Neural progenitor cell (in vitro differentiated cells): ENCODE measurements around the gene SLC35A5. TPM values are rescaled to one million over a fixed set of nuclear protein-coding genes. Genes with fewer than 3 reads are reported as not detected.

Experiments used
- DNase-seq: peaks from one replicate; pipeline ENCODE4 v3.0.0-alpha.2; 2016; ENCODE audit warnings: low spot score
- H2AFZ ChIP-seq: fragments of 200-600 bp; sonication (generic); replicated peaks from 2 replicates; pipeline ENCODE4 v1.6.1; 2016; ENCODE audit warnings: antibody characterized with exemption
- H3F3A ChIP-seq: fragments of 200-600 bp; sonication (generic); 2 replicates; pipeline ENCODE4 v1.6.1; 2016; ENCODE audit warnings: antibody characterized with exemption, low read depth
- H3K27ac ChIP-seq: fragments of 200-600 bp; sonication (generic); 2 replicates; pipeline ENCODE4 v1.5.1; 2016; ENCODE audit warnings: mild to moderate bottlenecking
- H3K27me3 ChIP-seq: fragments of 200-600 bp; sonication (generic); 2 replicates; pipeline ENCODE4 v1.6.1; 2016; ENCODE audit warnings: mild to moderate bottlenecking, moderate library complexity
- H3K36me3 ChIP-seq: fragments of 200-600 bp; sonication (generic); 2 replicates; pipeline ENCODE4 v1.5.1; 2016
- H3K4me1 ChIP-seq: fragments of 200-600 bp; sonication (generic); 2 replicates; pipeline ENCODE4 v1.6.1; 2016; ENCODE audit warnings: mixed run types
- H3K4me2 ChIP-seq: fragments of 200-600 bp; sonication (generic); 2 replicates; pipeline ENCODE4 v1.6.1; 2016
- H3K4me3 ChIP-seq: fragments of 200-600 bp; sonication (generic); 2 replicates; pipeline ENCODE4 v1.5.1; 2016
- H3K79me2 ChIP-seq: fragments of 200-600 bp; sonication (generic); 2 replicates; pipeline ENCODE4 v1.6.1; 2016; ENCODE audit warnings: low read depth
- H3K9ac ChIP-seq: fragments of 200-600 bp; sonication (generic); 2 replicates; pipeline ENCODE4 v1.6.1; 2016
- H3K9me3 ChIP-seq: fragments of 200-600 bp; sonication (generic); 2 replicates; pipeline ENCODE4 v1.5.1; 2016; ENCODE audit warnings: low read depth
- H4K20me1 ChIP-seq: fragments of 200-600 bp; sonication (generic); 2 replicates; pipeline ENCODE4 v1.6.1; 2016; ENCODE audit warnings: low read depth
- H3K27ac Mint-ChIP-seq: 3 replicates; pipeline ENCODE4 v1.8.0; 2021; ENCODE audit warnings: mixed read lengths
- H3K27me3 Mint-ChIP-seq: 2 replicates; pipeline ENCODE4 v1.8.0; 2022; ENCODE audit warnings: low read depth, mild to moderate bottlenecking, inconsistent platforms, moderate library complexity, mixed read lengths; ENCODE audit not compliant: insufficient read depth
- H3K36me3 Mint-ChIP-seq: 3 replicates; pipeline ENCODE4 v1.8.0; 2021; ENCODE audit warnings: mixed read lengths
- H3K4me1 Mint-ChIP-seq: 3 replicates; pipeline ENCODE4 v1.8.0; 2021; ENCODE audit warnings: mixed read lengths
- H3K4me3 Mint-ChIP-seq: 3 replicates; pipeline ENCODE4 v1.8.0; 2021; ENCODE audit warnings: mild to moderate bottlenecking, moderate library complexity, mixed read lengths
- H3K9me3 Mint-ChIP-seq: 3 replicates; pipeline ENCODE4 v1.8.0; 2020; ENCODE audit warnings: mixed read lengths
- CTCF ChIP-seq: fragments of 200-600 bp; sonication (generic); IDR thresholded peaks from 2 replicates; pipeline ENCODE4 v1.5.1; 2017; ENCODE audit warnings: antibody characterized with exemption, mild to moderate bottlenecking
- EZH2 ChIP-seq: fragments of 200-600 bp; sonication (generic); IDR thresholded peaks from 2 replicates; pipeline ENCODE4 v1.6.1; 2017; ENCODE audit warnings: antibody characterized with exemption, mild to moderate bottlenecking, moderate library complexity
- EZH2phosphoT487 ChIP-seq: fragments of 200-600 bp; sonication (generic); IDR thresholded peaks from 2 replicates; pipeline ENCODE4 v1.6.1; 2017; ENCODE audit warnings: antibody characterized with exemption
- total RNA-seq: library from RNA; depleted of rRNA; stranded (reverse); fragments of >200 nt; gene quantifications from 2 replicates; pipeline ENCODE4 v1.2.3, GENCODE V29; 2015; ENCODE audit warnings: low replicate concordance

The SLC35A5 gene
- total RNA-seq, 1 donor from 2014 or later, result 59.7 TPM

- peaks cover 13% of the 10 kb centered on the region for H3K36me3 Mint-ChIP-seq
- H3K79me2 ChIP-seq, result no peaks in the 10 kb centered on the region
- H3K9me3 Mint-ChIP-seq, result no peaks in the 10 kb centered on the region
- no peak overlapping the region for H3K9ac ChIP-seq
- no peak overlapping the region for H2AFZ ChIP-seq
- H3K4me1 Mint-ChIP-seq, result peaks cover 27% of the 10 kb centered on the region
- no peak overlapping the region for H3K27ac ChIP-seq
- H4K20me1 ChIP-seq, result no peaks in the 10 kb centered on the region
- no peak overlapping the region for H3K4me3 ChIP-seq
- no peaks in the 10 kb centered on the region for H3K9me3 ChIP-seq
- TF ChIP-seq CTCF (no peak), EZH2 (no peak), EZH2phosphoT487 (no peak)
- H3K27me3 ChIP-seq, result no peaks in the 10 kb centered on the region
- H3K36me3 ChIP-seq, result no peaks in the 10 kb centered on the region
- no peak for DNase-seq
- H3K27me3 Mint-ChIP-seq, result no peaks in the 10 kb centered on the region
- H3K4me3 Mint-ChIP-seq, result no peak overlapping the region
- H3K27ac Mint-ChIP-seq, result no peak overlapping the region
- peaks cover 5% of the 10 kb centered on the region for H3F3A ChIP-seq
- no peak overlapping the region for H3K4me2 ChIP-seq
- peaks cover 22% of the 10 kb centered on the region for H3K4me1 ChIP-seq
These were observed 65.6 kb downstream of the SLC35A5 start for GRCh38 chr3:112627419-112627818.

GRCh38 chr3:112627919-112628466 is 66.1 kb downstream of the SLC35A5 start:
- no peaks in the 10 kb centered on the region for H3K79me2 ChIP-seq
- TF ChIP-seq EZH2phosphoT487, result no peak
- no peak for TF ChIP-seq CTCF
- no peak for TF ChIP-seq EZH2

GRCh38 chr3:112629425-112629824 is 67.6 kb downstream of the SLC35A5 start:
- Mint-ChIP-seq H3K36me3 (peaks cover 11% of the 10 kb centered on the region), H3K9me3 (no peaks in the 10 kb centered on the region), H3K4me3 (no peak overlapping the region), H3K27ac (peak overlapping the region; percentile 78), H3K4me1 (peaks cover 40% of the 10 kb centered on the region), H3K27me3 (no peaks in the 10 kb centered on the region)
- no peaks in the 10 kb centered on the region for H3K27me3 ChIP-seq
- H2AFZ ChIP-seq, result no peak overlapping the region
- DNase-seq, result no peak
- H3K27ac ChIP-seq, result no peak overlapping the region
- H3K9me3 ChIP-seq, result no peaks in the 10 kb centered on the region
- no peak overlapping the region for H3K4me3 ChIP-seq
- H3K79me2 ChIP-seq, result no peaks in the 10 kb centered on the region
- no peaks in the 10 kb centered on the region for H4K20me1 ChIP-seq
- H3K9ac ChIP-seq, result no peak overlapping the region
- no peak overlapping the region for H3K4me2 ChIP-seq
- no peaks in the 10 kb centered on the region for H3K36me3 ChIP-seq
- H3K4me1 ChIP-seq, result peaks cover 42% of the 10 kb centered on the region
- TF ChIP-seq EZH2phosphoT487 (no peak), EZH2 (no peak), CTCF (no peak)
- peaks cover 25% of the 10 kb centered on the region for H3F3A ChIP-seq

More at GRCh38 chr3:112627919-112628466, 66.1 kb downstream of the SLC35A5 start:
- no peaks in the 10 kb centered on the region for H3K9me3 Mint-ChIP-seq
- no peaks in the 10 kb centered on the region for H3K9me3 ChIP-seq
- no peaks in the 10 kb centered on the region for H3K27me3 Mint-ChIP-seq
- H3K36me3 ChIP-seq, result no peaks in the 10 kb centered on the region
- DNase-seq, result no peak
- no peaks in the 10 kb centered on the region for H3K27me3 ChIP-seq
- no peak overlapping the region for H3K4me3 ChIP-seq
- H3K27ac Mint-ChIP-seq, result no peak overlapping the region
- H3K4me1 ChIP-seq, result peaks cover 28% of the 10 kb centered on the region
- H4K20me1 ChIP-seq, result no peaks in the 10 kb centered on the region
- no peak overlapping the region for H2AFZ ChIP-seq
- H3K4me3 Mint-ChIP-seq, result no peak overlapping the region
- H3K4me1 Mint-ChIP-seq, result peaks cover 32% of the 10 kb centered on the region
- no peak overlapping the region for H3K9ac ChIP-seq
- H3K36me3 Mint-ChIP-seq, result peaks cover 13% of the 10 kb centered on the region
- H3K4me2 ChIP-seq, result no peak overlapping the region
- no peak overlapping the region for H3K27ac ChIP-seq
- peaks cover 11% of the 10 kb centered on the region for H3F3A ChIP-seq
